Measurements from ENCODE around the gene CFAP61. TPM values are rescaled to one million over a fixed set of nuclear protein-coding genes. Genes with fewer than 3 reads are reported as not detected.

Gene CFAP61
- total and polyA plus RNA-seq, 9 of the 15 experiments (the other 6 are each of a cell fraction or from before 2014, with no cell fraction given): 0.11 TPM; not detected in 8

- no peak overlapping the region for H3K4me2 ChIP-seq (ENCODE audit: insufficient read depth, low read length)
- ATAC-seq: no peak
- TF ChIP-seq HNRNPH1 (optimal IDR thresholded peaks at IDR 0.05; ENCODE audit: low read depth, low read length) (no peak), MTA1 (IDR thresholded peaks at IDR 0.05; ENCODE audit: borderline replicate concordance) (no peak), ETV6 (IDR thresholded peaks at IDR 0.05; ENCODE audit: borderline replicate concordance in 1 of 2, low read depth in 2 of 2, low read length in 1 of 2) (no peak), ETV6 (CRISPR knock-in tag; IDR thresholded peaks at IDR 0.05; ENCODE audit: borderline replicate concordance) (no peak), ZNF232 (CRISPR knock-in tag; IDR thresholded peaks at IDR 0.05) (no peak), NR4A1 (CRISPR knock-in tag; IDR thresholded peaks at IDR 0.05) (no peak), NR4A1 (tag; IDR thresholded peaks at IDR 0.05) (no peak), GTF2E2 (tag; IDR thresholded peaks at IDR 0.05) (no peak), SRSF9 (IDR thresholded peaks at IDR 0.05; ENCODE audit: borderline replicate concordance, low read depth, low read length) (no peak), SAFB (IDR thresholded peaks at IDR 0.05; ENCODE audit: borderline replicate concordance, low read depth, low read length) (no peak), HES1 (IDR thresholded peaks at IDR 0.05; ENCODE audit: low read depth) (no peak), YBX1 (IDR thresholded peaks at IDR 0.05) (no peak), MLLT1 (IDR thresholded peaks at IDR 0.05) (no peak), ZBTB7A (IDR thresholded peaks at IDR 0.05; ENCODE audit: borderline replicate concordance, control insufficient read depth, low read depth, low read length) (no peak), BRF1 (IDR thresholded peaks at IDR 0.05; ENCODE audit: borderline replicate concordance, extremely low read depth, insufficient read length) (no peak), WHSC1 (IDR thresholded peaks at IDR 0.05; ENCODE audit: low read length) (no peak), ZBTB12 (CRISPR knock-in tag; IDR thresholded peaks at IDR 0.05) (no peak)
- peaks cover 0 to 6% of the 10 kb centered on the region in 2 experiments; a peak in 1 of 5 replicates for H3K27me3 ChIP-seq (ENCODE audit: control insufficient read depth in 2 of 2, insufficient read depth in 2 of 2, low read length in 2 of 2)
- H3K36me3 ChIP-seq (ENCODE audit: control insufficient read depth, insufficient read depth, low read length): no peaks in the 10 kb centered on the region
- no peaks in the 10 kb centered on the region for H3K79me2 ChIP-seq (ENCODE audit: control insufficient read depth, insufficient read depth, low read length)
- ChIA-PET CTCF (ENCODE audit: low intra/inter-chr PET ratio) (no interaction called here), POLR2A (no interaction called here)
- WGBS (ENCODE audit: insufficient coverage, low coverage, missing lambda C conversion rate): 2% methylated on average over 7 of the region's 10 CpGs
- no peak for DNase-seq (ENCODE audit: extremely low read depth in 1 of 4, low spot score in 3 of 4)
- no peaks in the 10 kb centered on the region for H4K20me1 ChIP-seq (replicated peaks; ENCODE audit: control insufficient read depth, insufficient read depth, low read length)
- H3K9me1 ChIP-seq (ENCODE audit: control insufficient read depth, insufficient read depth, low read length): no peaks in the 10 kb centered on the region
- no peaks in the 10 kb centered on the region for H3K9me3 ChIP-seq (replicated peaks; ENCODE audit: control insufficient read depth, insufficient read depth, low read depth, low read length)
- H3K4me3 ChIP-seq: no peak overlapping the region
- no peak for FAIRE-seq
- in situ Hi-C loops (cut with MboI): no loop called here
- no peak overlapping the region for H2AFZ ChIP-seq (ENCODE audit: low read depth, low read length)
- H3K4me1 ChIP-seq (replicated peaks in 1 of 2; ENCODE audit: control insufficient read depth in 2 of 2, insufficient read depth in 2 of 2, low read length in 2 of 2): no peaks in the 10 kb centered on the region
- no peak overlapping the region for H3K27ac ChIP-seq (ENCODE audit: extremely low read depth, low read depth, low read length)
- BruUV-seq (replicated peaks): no TSS peak
- intact Hi-C loops (cut with micrococcal nuclease): no loop called here
- H3K9ac ChIP-seq (ENCODE audit: insufficient read depth in 1 of 2, low read depth in 2 of 2, low read length in 2 of 2): no peak overlapping the region
Measured at GRCh38 chr20:20271271-20271670, 218.9 kb downstream of the CFAP61 start.
